OCI-LY7 (cell line): ENCODE measurements around the gene BCL3.

ENCODE experiments used
- EZH2phosphoT487 ChIP-seq: fragments of 200-600 bp; sonication (generic); IDR thresholded peaks from 2 replicates; pipeline ENCODE4 v1.6.1; 2018; ENCODE audit warnings: low read depth, borderline replicate concordance, mild to moderate bottlenecking, mixed run types, antibody characterized with exemption, low read length, moderate library complexity, mixed read lengths
- TF ChIP-seq, protein P1 (sequence below): fragments of 200-600 bp; sonication (generic); conservative IDR thresholded peaks from 2 replicates; pipeline ENCODE4 v1.5.1; 2014; ENCODE audit warnings: mild to moderate bottlenecking, antibody characterized with exemption, low read length, moderate library complexity, mixed read lengths

DNA sequence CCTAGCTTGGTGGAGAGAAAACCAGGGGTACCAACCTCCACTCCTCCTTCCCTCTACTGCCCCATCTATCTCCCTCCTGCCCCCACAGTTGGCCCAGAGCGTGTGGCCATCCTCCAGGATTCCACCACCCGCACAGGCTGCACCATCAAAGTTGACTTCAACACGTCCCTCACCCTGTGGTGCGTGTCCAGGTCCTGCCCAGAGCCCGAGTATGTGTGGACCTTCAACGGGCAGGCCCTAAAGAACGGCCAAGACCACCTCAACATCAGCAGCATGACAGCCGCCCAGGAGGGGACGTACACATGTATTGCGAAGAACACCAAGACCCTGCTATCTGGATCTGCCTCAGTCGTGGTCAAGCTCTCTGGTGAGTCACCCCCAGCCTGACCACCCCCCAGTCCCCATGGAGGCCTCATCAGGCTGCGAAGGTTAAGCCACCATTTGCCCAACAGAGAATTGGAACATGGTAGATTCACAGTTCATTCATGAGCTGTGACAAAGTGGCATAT, 43.0 kb upstream of the BCL3 start:
- TF ChIP-seq, protein P1, sequence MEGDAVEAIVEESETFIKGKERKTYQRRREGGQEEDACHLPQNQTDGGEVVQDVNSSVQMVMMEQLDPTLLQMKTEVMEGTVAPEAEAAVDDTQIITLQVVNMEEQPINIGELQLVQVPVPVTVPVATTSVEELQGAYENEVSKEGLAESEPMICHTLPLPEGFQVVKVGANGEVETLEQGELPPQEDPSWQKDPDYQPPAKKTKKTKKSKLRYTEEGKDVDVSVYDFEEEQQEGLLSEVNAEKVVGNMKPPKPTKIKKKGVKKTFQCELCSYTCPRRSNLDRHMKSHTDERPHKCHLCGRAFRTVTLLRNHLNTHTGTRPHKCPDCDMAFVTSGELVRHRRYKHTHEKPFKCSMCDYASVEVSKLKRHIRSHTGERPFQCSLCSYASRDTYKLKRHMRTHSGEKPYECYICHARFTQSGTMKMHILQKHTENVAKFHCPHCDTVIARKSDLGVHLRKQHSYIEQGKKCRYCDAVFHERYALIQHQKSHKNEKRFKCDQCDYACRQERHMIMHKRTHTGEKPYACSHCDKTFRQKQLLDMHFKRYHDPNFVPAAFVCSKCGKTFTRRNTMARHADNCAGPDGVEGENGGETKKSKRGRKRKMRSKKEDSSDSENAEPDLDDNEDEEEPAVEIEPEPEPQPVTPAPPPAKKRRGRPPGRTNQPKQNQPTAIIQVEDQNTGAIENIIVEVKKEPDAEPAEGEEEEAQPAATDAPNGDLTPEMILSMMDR: no peak
- TF ChIP-seq EZH2phosphoT487: no peak
